ENCODE results near the gene HNRNPA0.
A peak's percentile ranks its signal among the peaks of the same experiment; 100 is the strongest.

The HNRNPA0 gene

DNA sequence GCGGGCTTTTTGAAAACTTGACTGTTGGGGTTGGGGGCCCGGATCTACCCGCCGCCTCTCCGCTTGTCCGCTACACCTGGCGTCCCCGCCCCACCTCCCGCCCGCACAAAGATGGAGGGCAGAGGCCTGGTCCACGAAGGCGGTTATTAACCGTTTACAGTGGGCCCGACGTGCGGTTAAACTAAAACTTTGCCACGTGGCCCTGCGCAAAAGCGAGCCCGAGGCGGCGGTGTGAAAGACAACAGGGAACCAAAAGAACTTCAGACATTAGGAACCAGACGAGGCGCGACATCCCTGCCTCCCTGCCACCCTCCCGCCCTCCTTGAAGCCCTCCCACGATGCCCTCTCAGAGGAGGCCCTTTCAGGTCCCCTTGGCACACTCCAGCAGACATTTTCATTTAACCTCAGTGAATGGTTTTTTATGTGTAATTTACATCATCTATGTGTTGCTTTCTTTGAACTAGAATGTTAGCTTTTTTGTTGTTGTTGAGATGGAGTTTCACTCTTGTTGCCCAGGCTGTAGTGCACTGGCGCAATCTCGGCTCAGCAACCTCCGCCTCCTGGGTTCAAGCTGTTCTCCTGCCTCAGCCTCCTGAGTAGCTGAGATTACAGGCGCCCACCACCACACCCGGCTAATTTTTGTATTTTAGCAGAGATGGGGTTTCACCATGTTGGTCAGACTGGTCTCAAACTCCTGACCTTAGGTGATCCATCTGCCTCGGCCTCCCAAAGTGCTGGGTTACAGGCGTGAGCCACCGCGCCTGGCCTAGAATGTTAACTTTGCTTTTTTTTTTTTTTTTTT, 999 bp upstream of the HNRNPA0 start:
- DNase-seq (ENCODE audit: low spot score) = no peak

DNA sequence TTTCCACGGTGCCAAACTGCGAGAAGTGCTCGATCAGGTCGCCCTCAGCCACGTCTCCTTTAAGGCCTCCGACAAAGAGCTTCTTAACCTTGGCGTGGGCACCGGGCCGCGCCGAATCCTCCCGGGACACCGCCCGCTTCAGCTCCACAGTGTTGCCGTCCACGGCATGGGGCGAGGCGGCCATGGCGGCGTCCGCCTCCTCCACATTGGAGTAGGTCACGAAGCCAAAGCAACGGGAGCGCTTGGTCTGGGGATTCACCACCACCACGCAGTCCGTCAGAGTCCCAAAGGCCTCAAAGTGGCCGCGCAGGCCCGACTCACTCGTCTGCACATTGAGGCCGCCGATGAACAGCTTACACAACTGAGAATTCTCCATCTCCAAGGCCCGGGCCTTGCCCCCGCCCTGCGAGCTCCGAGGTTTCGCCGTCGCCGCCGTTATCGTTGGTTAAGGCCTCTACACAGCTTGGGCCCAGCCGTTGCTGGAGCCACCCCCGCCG, 424 bp downstream of the HNRNPA0 start:
- peak; percentile 48 for DNase-seq (ENCODE audit: low spot score)

DNA sequence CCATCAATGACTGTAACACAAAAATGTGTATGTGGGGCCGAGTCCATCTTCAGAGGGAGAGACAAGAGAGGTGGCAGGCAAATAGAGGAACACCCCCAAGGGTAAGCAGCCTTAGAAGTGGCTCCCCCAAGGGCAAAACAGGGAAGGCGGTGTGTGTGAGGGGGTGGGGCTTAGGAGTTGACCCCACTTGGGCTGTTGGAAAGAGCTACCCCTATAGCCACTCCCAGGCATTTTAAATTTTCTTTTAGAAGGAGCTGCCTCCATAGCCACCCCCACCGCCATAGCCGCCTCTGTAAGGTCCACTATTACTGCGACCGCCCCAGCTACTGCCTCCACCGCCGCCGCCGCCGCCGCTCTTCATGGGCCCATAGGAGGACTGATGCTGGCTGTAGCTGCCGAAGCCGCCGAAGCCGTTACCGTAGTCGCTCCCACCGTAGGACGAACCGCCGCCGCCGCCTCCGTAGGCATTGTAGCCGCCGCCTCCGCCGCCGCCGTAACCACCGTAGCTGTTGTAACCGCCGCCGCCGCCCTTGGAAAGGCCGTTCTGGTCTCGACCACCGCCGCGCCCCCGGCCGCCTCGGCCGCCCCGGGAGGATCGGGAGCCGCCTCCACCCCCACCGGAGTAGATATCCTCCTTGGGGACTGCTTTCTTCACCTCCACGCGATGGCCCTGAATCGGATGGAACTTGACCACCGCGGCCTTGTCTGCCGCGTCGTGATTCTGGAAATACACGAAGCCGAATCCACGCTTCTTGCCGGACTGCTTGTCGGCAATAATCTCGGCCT, 1.1 kb downstream of the HNRNPA0 start:
- DNase-seq (ENCODE audit: low spot score) = peak; percentile 38

GRCh38 chr5:137751869-137752491, 2.2 kb downstream of the HNRNPA0 start:
- DNase-seq (ENCODE audit: low spot score) = peak; percentile 51

- DNase-seq (ENCODE audit: low spot score) = no peak
These were observed 3.7 kb downstream of the HNRNPA0 start for GRCh38 chr5:137750436-137750835.

DNA sequence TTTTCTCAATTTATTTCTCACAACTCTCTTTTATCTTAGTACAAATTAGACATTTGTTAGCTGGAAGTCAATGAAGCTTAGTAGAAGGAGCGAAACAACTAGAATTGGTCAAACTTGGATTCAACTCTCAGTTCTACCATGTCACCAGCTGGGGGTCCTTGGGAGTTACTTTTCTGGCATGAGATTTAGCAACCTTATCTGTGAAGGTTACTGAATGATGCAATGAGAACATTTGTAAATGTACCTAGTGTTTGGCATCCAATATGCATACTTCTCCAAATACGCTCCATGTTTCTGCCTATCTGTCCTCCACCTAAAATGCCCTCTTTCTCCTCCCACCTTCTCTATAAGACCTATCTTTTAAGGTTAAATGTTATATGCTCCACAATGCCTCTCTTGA, 6.3 kb downstream of the HNRNPA0 start:
- DNase-seq (ENCODE audit: low spot score) = no peak

- DNase-seq (ENCODE audit: low spot score) = peak; percentile 67
These were observed 11.0 kb downstream of the HNRNPA0 start for GRCh38 chr5:137743031-137743640.

DNA sequence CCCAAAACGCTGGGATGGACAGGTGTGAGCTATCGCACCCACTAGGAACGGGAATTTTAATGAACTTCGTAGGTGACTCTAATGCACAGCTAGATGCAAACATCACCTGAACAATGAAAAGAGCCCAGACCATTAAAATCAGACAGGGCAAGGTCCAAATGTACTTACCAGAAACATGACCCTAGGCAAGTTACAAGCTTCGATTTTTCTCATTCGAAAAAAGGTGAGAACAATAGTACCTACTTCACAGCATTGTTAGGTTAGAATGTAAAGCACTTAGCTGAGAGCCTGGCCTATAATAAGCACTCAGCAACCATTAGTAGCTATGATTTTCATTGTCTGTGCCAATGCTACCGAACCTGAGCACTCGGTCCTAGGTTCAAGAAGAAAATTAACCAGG, 12.4 kb downstream of the HNRNPA0 start:
- DNase-seq (ENCODE audit: low spot score) = no peak

DNA sequence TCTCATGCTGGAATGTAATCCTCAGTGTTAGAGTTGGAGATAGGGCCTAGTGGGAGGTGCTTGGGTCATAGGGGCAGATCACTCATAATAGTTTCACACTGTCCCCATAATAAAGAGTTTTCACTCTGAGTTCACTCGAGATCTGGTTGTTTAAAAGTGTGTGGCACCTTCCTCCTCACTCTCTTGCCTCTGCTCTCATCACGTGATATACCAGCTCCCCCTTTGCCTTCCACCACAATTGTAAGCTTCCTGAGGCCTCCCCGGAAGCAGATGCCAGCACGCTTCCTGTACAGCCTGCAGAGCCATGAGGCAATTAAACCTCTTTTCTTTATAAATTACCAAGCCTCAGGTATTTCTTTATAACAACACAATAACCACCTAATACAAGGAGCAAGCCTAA, 14.4 kb downstream of the HNRNPA0 start:
- DNase-seq (ENCODE audit: low spot score) = no peak

DNA sequence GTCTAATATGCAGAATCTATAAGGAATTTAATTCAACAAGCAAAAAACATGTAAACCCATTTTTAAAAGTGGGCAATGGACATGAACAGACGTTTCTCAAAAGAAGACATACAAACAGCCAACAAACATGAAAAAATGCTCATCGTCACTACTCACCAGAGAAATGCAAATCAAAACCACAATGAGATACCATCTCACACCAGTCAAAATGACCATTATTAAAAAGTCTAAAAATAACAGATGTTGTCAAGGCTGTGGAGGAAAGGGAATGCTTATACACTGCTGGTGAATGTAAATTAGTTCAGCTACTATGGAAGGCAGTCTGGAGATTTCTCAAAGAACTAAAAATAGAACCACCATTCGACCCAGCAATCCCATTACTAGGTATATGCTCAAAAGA, 15.2 kb downstream of the HNRNPA0 start:
- no peak for DNase-seq (ENCODE audit: low spot score)

GRCh38 chr5:137737349-137738131, 16.6 kb downstream of the HNRNPA0 start:
- no peak for DNase-seq (ENCODE audit: low spot score)

GRCh38 chr5:137736496-137736895, 17.7 kb downstream of the HNRNPA0 start:
- no peak for DNase-seq (ENCODE audit: low spot score)

DNA sequence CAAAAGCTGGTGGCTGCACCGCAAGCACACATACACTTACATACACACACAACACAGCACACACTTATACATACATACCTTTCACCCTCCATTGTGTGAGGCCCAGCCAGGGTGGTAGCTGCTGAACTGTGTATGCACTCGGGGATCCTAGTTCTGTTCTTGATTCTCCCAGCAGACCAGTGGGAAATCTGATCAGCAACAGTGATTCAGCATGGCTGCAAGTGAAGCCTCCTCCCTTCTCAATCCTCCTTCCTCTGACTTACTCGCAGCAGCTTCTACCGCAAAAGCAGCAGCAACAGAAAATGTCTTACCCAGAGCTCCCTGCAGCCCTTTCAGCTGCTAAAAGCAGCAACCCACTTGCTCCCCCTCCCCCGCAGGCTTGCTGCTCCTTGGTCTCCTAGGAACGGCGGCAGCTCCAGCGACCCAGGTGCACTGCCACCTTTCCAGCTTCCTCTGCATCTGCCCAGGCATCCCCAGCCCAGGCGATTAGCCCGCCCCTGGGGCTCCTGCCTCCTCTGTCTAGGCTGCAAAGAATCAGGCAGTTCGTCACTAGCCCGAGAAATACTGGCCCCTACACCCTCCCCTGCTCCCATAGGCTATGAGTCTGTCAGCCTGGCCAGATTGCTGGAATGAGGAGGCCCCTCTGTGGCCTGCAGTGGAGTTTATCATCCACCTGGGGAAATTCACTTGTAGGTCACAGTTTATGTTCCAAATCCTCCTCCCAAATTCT, 18.4 kb downstream of the HNRNPA0 start, which contains the start of gene KLHL3:
Gene KLHL3 (minus strand): TSS at position 535 of the 730 bp plus-strand sequence. CDS start 443 bp downstream, at position 92.
- no peak for DNase-seq (ENCODE audit: low spot score)

DNA sequence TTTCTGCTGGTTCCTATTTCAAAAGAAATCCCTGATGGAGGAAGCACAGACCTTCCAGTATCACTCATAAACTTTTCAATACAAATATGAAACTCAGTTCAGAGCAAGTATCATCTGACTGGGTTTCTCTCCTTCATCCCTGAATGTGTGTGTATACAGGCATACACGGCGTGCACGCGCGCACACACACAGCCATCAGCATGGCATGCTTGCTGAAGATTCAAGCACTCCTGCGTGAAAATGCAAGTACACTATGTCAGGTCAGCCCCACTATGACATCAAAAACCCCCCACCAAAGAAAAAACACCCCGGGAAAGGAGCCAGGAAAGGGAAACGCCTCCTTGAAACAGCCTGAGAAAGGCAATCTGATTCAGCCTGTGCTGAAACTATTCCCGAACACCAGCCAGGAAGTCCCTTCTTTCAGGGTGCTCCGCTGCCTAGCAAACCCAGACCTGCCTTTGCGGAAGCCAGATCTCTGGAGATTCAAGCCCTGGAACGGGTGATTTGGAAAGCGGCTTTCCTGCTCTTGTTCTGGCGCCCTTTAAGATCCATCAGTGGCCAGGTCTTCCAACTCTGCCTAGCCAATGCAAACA, 19.1 kb downstream of the HNRNPA0 start:
- DNase-seq (ENCODE audit: low spot score) = no peak

GRCh38 chr5:137734331-137734730, 19.8 kb downstream of the HNRNPA0 start:
- no peak for DNase-seq (ENCODE audit: low spot score)

- no peak for DNase-seq (ENCODE audit: low spot score)
These were observed 20.2 kb downstream of the HNRNPA0 start for GRCh38 chr5:137733922-137734321.

- no peak for DNase-seq (ENCODE audit: low spot score)
These were observed 21.2 kb downstream of the HNRNPA0 start for GRCh38 chr5:137733006-137733405.

- no peak for DNase-seq (ENCODE audit: low spot score)
These were observed 23.0 kb downstream of the HNRNPA0 start for GRCh38 chr5:137731176-137731575.

- DNase-seq (ENCODE audit: low spot score) = no peak
These were observed 23.8 kb downstream of the HNRNPA0 start for GRCh38 chr5:137730336-137730735.

- no peak for DNase-seq (ENCODE audit: low spot score)
These were observed 26.1 kb downstream of the HNRNPA0 start for GRCh38 chr5:137728048-137728447.

All from activated CD4-positive, alpha-beta T cell treated with anti-CD3 and anti-CD28 coated beads, Interleukin-2, Interleukin-4, amounts not matched to agents 100 ng/mL and 50 ng/mL, durations not matched to agents 16 hours and 8 hours (primary cell).